Right renal cortex interstitium (tissue), 3 donors: ENCODE measurements around the gene TMEM208. TPM values are rescaled to one million over a fixed set of nuclear protein-coding genes. Genes with fewer than 3 reads are reported as not detected.

ENCODE experiments used
- DNase-seq, 3 donors: peaks; one replicate each; pipeline ENCODE4 v3.0.0-alpha.2; 2013; ENCODE audit warnings: low read depth in 3 of 3, low spot score in 2 of 3
- polyA plus RNA-seq, 3 donors: library from polyadenylated mRNA; unstranded; fragments of 120-200 nt; gene quantifications; one replicate each; pipeline ENCODE4 v1.2.1, GENCODE V29; 2013; ENCODE audit not compliant: insufficient read length in 3 of 3

Gene TMEM208
- polyA plus RNA-seq, 3 donors, result 38.1 to 43.2 (median 43.0) TPM

DNA sequence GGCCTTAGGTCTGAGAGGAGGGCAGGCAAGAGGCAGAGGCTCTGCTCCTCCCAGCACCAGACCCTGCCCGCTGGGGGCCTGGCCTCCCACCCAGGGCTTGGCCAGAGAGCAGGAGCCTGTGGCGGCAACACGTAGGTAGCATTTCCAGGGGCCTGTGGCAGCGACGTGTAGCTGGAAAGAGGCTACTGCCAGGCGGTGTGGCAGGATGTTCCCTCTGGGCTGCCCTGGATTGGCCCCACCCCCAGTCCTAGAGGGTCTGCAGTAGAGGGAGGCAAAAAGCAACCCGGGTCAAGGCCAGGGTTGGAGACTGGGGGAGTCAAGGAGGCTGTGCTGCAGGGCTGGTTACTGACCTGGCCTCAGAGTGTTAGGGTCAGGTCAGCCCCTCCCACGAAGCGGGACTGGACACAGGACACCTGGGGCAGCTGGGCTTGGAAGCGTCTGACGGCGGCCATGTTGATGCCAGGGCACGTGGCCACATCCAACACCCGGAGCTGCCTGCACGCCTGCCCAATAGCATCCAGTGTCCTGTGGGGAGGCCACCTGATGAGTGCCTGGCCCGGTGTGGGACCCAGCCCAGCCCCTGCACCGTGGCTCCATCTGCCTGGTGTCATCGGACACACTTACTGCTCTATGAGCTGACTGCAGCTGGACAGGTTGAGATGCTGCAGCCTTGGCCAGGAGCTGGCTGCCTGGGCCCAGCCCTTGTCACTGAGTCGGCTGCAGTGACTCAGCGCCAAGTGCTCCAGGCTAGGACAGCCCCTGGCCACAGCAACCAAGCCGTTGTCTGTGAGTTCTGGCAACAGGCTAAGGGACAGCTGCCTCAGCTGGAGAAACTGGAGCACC lies 19.5 kb upstream of the TMEM208 start:
- DNase-seq, result no peak

DNA sequence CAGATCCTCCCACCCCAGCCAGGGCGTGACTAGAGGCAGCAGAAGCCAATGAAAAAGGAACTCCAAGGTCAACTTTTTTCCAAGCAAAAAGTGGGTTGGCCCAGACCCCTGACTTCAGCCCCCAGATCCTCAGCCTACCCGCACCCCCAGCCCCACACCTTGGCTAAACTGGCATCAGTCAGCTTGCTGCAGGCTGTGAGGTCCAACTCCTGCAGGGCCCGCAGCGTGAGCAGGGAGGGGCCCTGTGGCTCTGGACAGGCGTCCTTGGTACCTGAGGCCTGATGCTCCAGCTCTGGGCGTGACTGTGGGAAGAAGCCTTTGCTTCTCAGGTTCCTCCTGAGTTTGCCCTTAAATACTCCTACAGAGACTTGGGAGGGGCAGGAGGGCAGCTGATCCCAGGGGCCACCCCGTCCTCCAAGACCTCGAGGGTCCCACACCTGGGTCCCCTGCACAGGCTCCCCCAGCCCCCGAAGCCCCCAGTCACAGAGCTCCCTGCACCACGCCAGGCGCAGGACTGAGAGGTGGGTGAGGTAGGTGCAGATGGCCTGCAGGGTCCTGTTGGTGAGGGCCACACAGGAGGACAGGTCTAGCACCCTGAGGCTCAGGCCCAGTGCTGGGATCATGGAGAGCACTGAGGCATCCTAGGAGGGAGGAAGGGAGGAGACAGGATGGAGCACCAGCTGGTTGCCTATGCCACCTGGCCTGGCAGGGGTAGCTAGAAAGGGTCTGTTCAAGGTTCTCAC lies 18.6 kb upstream of the TMEM208 start:
- no peak for DNase-seq

GRCh38 chr16:67209565-67209964 lies 17.4 kb upstream of the TMEM208 start:
- no peak for DNase-seq

DNA sequence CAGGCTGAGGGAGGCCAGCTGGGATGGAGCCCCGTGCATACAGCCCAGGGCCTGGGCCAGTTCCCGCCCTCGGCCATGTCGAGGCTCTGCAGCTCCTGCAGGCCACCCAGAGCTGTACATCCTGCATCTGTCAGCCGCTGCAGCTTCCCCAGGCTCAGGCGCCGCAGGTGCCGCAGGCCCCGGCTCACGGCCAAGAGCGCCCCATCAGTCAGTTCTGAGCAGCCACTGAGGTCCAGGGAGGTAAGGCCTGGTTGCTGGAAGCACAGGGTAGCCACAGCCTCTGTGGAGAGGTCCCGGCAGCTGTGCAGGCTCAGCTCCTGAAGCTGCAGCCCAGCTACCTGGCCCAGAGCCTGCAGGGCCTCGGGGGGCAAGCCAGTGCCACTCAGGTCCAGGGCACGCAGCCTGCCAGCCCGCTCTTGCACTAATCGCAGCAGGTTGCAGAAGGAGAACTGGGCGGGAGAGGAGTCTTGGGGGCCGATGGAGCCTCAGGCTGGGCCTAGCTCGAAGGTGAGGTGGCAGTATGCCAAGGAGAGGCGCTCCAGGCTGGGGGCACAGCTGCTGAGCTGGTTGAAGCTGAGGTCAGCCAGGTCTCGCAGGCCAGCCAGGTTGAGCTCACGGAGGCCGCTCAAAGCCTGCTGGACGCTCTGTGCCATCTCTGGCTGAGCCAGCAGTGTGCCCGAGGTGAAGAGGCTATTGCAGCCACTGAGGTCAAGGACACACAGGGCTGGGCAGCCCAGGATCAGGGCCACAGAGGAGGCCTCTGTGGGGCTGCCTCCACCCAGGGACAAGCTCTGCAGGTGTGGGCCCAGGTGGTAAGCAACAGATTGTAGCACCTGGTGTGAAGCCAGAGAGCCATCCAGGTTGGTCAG lies 16.6 kb upstream of the TMEM208 start:
- no peak for DNase-seq

DNA sequence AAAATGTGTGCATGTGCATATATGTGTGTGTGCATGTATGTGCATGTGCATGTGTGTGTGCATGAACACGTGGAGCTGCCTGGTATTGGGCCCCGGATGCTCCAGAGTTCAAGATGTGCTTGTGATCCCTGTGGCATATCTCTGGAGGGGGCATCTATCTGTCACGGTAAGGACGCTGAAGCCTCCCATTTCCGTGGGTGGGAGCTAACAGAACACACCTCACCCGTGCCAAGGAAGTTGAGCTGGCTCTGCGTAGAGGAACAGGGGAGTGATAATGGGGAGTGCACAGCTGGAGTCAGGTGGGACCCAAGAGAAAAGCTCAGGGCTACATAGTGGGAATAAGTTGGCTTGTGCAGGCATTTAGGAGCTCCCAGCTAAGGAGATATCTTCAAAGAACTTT lies 15.3 kb upstream of the TMEM208 start:
- no peak for DNase-seq

- no peak for DNase-seq
These were observed 14.2 kb upstream of the TMEM208 start for GRCh38 chr16:67212766-67213165.

DNA sequence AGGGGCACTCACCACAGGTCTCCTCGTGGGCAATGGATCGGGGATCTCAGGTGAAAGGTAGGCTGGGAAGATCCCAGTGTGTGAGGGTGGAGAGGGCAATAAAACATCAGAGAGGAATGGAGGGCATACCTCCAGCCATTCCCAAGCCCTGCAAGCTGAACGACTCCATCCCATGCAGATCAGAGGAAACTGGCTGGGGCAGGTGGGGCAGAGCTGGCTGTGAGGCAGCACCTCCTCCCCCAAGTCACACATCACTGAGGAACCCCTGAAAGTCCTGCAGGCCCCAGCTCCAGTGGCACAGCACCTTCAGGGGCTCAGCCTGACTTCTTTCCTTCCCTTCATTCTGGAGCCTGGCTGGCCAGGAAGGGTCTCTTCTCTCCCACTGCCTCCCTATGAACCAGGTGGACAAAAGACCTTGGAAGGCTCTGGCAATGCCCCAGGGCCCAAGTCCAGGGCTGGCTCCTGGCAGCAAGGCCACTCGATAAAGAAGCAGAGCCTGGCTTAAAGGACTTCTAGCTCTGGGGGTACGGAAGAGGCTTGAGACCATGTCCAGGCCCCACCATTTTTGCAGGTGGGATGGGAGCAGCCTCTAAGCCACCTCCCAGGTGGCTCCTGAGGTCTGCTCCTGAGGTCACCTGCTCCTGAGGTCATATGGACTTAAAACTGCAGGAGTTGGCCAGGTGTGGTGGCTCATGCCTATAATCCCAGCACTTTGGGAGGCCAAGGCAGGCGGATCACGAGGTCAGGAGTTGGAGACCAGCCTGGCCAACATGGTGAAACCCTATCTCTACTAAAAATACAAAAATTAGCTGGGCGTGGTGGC lies 13.5 kb upstream of the TMEM208 start:
- DNase-seq, result no peak

DNA sequence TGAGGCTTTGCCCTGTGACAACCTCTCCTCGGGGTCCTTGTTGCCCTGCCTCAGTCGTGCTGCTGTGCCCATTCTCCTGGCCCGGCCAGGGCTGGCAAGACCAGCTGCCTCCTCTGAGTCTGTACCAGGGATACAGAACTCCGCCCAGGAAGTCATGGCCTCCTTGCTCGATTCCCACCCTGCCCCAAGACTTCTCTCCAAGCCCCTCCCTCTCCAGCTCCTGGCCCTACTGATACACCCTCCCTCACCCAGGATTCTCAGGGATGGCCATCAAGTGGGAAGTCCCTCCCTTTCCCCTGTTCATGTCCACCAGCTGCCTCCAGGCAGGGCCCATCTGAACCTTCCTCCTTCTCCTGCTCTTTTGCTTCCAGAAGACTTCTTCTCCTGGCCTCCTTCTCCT lies 11.2 kb upstream of the TMEM208 start:
- DNase-seq, result no peak

DNA sequence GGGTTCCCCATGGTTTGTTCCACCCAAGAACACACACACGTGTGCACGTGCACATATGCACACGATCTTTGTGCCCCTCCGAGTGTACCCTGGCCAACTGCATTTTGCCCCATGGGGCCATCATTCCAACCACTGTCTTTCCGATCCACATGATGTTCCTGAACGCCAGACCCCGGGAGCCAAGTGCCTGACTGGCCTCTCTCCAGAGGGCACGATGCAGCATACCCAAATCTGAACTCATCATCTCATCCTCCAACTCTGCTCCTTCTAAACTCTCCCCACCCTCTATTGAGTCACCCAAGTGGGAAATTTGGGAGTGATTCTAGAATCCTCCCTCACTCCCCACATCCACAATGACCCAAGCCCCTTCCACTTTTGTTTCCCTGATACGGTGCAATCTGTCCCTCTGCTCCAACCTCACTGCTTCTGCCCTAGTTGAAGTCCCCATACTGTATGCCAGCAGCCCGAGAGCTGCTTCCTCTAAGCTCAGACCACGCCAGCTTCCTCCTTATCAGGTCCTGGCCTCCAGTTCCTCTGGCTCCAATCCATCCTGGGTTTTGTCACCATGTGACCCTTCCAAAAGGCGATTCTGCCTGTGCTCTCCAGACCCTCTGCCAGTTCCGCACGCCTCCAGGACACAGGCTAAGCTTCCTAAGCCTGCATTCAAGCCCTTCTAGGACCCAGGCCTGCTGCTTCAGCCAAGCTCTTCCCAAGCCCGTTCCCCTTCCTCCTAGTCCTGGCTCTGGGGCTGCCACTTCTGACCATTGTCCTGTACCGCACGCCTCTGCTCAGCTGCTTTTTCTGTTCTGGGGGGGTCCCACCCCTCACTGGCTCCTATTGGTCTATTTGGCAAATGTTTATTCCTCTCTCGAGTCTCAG lies 10.1 kb upstream of the TMEM208 start:
- DNase-seq, result no peak

DNA sequence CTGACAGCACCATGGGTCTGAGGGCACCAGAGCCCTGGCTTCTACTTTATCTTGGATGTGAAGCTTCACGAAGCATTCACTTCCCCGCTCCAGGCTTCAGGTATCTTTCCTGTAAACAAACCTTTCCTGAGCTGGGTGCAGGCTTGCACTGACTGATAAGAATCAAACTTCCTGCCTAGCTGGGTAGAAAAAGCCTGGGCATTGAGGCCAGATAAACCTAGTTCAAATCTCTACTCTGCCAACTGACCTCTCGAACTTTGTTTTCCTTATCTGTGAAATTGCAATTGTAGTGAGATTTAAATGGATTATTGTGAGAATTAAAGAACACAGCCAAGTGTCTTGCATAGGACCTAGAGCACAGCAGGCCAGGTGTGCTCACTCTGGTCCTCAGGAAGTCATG lies 2.9 kb upstream of the TMEM208 start:
- no peak for DNase-seq

DNA sequence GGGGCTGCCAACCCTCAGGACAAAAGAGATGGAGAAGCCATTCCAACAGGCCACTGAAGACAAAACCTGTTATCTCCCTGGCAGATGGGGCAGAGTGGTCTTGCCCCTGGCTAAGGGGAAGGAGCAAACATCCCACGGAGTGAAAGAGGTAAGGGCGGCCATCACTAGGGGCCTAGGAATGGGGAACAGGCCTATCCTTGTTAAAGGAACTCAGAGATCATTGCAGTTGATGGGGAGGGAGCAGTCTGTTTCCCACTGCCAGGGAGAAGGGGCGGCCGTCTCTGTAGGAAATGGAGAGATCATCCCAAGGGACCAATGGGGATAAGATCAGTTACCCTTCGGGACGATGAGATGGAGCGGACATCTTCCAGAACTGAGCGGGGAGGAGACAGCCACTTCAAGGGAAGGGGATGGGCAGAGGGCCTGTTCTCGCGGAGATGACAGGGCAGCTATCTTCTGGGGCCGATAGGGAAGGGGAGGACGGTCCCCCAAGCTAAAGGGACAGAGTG lies 581 bp upstream of the TMEM208 start:
- no peak for DNase-seq

- no peak for DNase-seq
These were observed 614 bp downstream of the TMEM208 start for GRCh38 chr16:67227567-67227921.

DNA sequence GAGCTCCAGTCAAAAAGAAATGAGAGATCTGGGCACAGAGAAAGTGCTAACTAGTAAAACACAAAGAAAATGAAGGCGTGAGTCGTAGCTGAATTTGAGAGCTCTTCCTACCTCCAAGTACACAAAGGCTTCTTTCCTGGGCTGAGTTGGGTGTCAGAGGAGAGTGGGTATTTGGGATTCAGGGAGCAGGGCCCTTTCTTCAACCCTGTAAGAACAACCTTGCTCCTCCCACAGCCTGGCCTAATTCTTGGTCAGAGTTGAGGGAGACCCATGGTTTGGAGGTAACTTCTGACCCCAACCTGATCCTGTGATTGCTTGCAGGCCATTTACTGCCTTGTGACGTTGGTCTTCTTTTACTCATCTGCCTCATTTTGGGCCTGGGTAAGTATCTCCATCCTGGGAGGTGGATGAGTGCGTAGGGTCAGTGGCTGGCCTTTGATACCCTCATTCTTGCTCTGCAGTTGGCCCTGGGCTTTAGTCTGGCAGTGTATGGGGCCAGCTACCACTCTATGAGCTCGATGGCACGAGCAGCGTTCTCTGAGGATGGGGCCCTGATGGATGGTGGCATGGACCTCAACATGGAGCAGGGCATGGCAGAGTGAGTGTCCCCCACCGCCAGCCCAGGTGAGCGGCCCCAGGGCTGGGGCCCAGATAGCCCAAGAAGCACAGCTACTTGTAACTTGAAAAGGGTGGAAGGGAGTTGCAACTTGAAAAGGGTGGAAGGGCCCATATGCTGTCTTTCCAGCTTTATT lies 1.3 kb downstream of the TMEM208 start:
- DNase-seq, result no peak

DNA sequence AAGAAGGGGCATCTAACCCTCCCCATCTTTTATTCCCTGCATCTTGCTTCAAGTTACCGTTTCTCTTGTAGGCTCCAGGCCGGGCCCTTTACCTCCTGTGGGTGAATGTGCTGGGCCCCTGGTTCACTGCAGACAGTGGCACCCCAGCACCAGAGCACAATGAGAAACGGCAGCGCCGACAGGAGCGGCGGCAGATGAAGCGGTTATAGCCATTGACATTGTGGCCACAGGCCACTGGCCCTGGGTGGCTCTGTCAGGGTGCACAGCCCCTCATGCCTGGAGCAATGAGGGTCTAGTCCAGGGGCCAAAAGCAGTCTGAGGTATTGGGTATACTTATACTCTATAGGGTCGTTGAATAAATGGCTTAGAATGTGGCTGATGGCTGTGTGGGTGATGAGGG lies 2.0 kb downstream of the TMEM208 start:
- no peak for DNase-seq

DNA sequence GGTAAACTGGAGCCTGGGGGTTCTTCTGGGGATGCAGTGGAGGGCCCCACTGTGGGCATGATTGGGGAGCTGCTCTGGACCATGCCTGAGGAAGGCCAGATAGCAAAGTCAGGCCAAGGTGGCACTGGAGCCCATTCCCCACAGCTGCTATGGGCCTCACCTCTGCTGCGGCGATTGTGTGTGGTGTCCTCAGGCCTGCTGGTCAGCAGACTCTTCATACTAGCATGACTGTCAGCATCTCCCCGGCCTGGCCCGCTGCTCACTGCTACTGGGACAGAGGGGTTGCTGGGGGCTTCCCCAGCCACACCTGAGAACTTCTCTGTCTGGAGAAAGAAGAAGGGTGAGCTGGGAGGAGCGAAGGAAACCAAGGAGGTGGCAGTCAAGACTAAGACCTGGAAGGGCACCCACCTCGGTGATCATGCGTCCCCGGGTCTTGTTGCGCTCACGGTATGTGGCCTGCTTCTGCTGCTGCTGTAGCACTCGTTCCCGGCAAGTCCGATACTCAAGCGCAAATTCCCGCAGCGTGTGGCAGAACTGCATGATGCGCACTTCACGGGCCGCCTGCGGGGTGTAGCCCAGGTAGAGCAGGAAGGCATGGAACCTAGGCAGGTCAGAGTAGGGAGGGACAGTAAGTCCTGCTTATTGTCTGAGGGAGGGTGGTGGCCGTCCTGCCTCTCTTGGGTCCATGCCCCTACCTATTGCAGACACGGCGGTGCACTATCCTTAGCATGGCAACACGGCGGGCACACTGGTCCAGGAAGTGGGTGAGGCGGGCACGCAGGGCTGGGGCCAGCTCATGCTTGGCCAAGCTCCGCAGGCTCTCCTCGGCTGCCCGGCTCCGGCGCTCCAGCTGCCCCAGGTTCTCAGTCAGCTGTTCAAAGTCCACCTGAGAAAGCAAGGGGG lies 3.2 kb downstream of the TMEM208 start:
- no peak for DNase-seq

DNA sequence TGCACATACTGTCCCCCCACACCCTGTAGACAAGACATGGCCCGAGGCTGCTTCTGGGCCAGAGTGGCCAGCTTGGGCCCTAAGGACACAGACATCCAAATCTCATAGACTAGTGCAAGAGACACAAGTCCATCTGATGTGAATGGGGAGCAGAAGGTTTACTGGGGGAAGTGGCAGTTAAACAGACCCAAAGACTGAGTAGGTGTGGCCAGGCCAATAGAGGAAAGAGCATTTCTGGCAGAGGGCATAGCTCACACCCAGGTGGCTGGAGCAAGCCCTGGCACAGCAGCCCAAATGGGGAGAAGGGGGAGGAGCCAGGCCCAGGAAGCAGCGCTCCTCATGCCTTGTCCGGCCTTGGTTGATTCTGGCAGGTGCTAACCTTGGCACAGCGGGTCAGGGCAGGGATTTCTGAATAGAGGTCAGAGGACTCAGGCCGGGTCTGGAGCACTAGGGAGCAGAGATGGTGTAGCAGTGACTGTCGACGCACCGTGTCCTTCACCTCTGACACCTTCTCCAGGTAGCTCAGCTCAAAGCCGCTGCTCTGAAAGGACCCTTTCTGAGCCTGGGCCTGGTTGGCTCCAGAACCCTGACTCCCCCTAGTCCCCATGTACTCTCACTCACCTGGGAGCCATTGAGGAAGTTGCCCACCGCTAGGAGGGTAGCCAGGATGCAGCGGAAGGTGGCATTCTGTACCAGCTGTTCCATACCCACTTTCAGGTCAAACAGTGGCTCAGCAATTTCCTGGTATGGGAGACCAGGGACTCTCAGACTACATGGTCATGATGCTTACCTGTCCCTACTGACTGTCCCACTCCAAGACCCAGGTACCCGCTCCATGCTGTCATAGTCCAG lies 4.1 kb downstream of the TMEM208 start:
- no peak for DNase-seq

- no peak for DNase-seq
These were observed 6.7 kb downstream of the TMEM208 start for GRCh38 chr16:67233596-67233995.
